PFSK-1 (cell line): ENCODE measurements around the gene BABAM2.

Experiments used
- POLR2AphosphoS5 ChIP-seq: IDR thresholded peaks from 2 replicates; pipeline ENCODE4 v1.6.1; 2012; ENCODE audit warnings: low read depth, mild to moderate bottlenecking, control low read depth, low read length, moderate library complexity
- REST ChIP-seq, 2 experiments: IDR thresholded peaks; 2 replicates each; pipeline versions ENCODE4 v1.6.1 to v1.8.0; 2011 to 2012; ENCODE audit warnings: low read depth in 2 of 2, low read length in 2 of 2, control low read depth in 1 of 2, inconsistent platforms in 1 of 2, mild to moderate bottlenecking in 1 of 2, moderate library complexity in 1 of 2; ENCODE audit not compliant: insufficient read depth in 1 of 2
- SIN3A ChIP-seq: IDR thresholded peaks from 2 replicates; pipeline ENCODE4 v1.6.1; 2012; ENCODE audit warnings: mild to moderate bottlenecking, low read length, moderate library complexity, borderline replicate concordance; ENCODE audit not compliant: insufficient read depth

GRCh38 chr2:28347193-28347592 lies 456.7 kb downstream of the BABAM2 start:
- TF ChIP-seq SIN3A (no peak), POLR2AphosphoS5 (no peak), REST (IDR thresholded peaks at IDR 0.05; ENCODE audit: insufficient read depth in 1 of 2, low read depth in 2 of 2, low read length in 2 of 2) (no peak)
